SU-DHL-6 (cell line): ENCODE data around the gene GIPC3.

Experiments used
- H2AFZ ChIP-seq: fragments of 200-600 bp; sonication (generic); 2 replicates; pipeline ENCODE4 v1.6.1; 2014; ENCODE audit warnings: low read depth, mild to moderate bottlenecking, moderate library complexity, mixed read lengths, antibody characterized with exemption, low read length; ENCODE audit not compliant: severe bottlenecking
- H3F3A ChIP-seq: fragments of 200-600 bp; shearing (Covaris generic); 2 replicates; pipeline ENCODE4 v1.6.0; 2016; ENCODE audit warnings: antibody characterized with exemption, mild to moderate bottlenecking; ENCODE audit not compliant: insufficient read depth
- H3K27ac ChIP-seq: fragments of 200-600 bp; sonication (generic); 2 replicates; pipeline ENCODE4 v1.5.1; 2016; ENCODE audit warnings: low read depth, mild to moderate bottlenecking, low read length, moderate library complexity, mixed read lengths
- H3K27me3 ChIP-seq: fragments of 200-600 bp; sonication (generic), shearing (Covaris generic); 2 replicates; pipeline ENCODE4 v1.6.0; 2014; ENCODE audit warnings: mild to moderate bottlenecking, low read length
- H3K36me3 ChIP-seq: fragments of 200-600 bp; sonication (generic); 2 replicates; pipeline ENCODE4 v1.6.1; 2014; ENCODE audit warnings: mild to moderate bottlenecking, low read length, mixed read lengths
- H3K4me2 ChIP-seq: fragments of 300-600, 200-600 bp; shearing (Covaris generic), sonication (generic); 2 replicates; pipeline ENCODE4 v1.6.0; 2014; ENCODE audit warnings: low read length, low read depth, mild to moderate bottlenecking; ENCODE audit not compliant: poor library complexity, severe bottlenecking
- H3K4me3 ChIP-seq: fragments of 200-600 bp; sonication (generic); 2 replicates; pipeline ENCODE4 v1.5.1; 2014; ENCODE audit warnings: antibody characterized with exemption, low read length, mild to moderate bottlenecking, mixed read lengths; ENCODE audit not compliant: insufficient read depth, poor library complexity, severe bottlenecking
- H3K79me2 ChIP-seq: fragments of 200-600 bp; sonication (generic); 2 replicates; pipeline ENCODE4 v1.6.1; 2014; ENCODE audit warnings: mild to moderate bottlenecking, low read length, moderate library complexity; ENCODE audit not compliant: insufficient read depth
- H3K9ac ChIP-seq: fragments of 200-600 bp; sonication (generic); 2 replicates; pipeline ENCODE4 v1.7.0; 2014; ENCODE audit warnings: mild to moderate bottlenecking, low read length
- H3K9me2 ChIP-seq: fragments of 200-600 bp; sonication (generic); replicated peaks from 2 replicates; pipeline ENCODE4 v1.6.1; 2014; ENCODE audit warnings: low read length; ENCODE audit not compliant: insufficient read depth
- H3K9me3 ChIP-seq: fragments of 200-600 bp; sonication (generic); 2 replicates; pipeline ENCODE4 v1.6.1; 2014; ENCODE audit warnings: low read length, mixed read lengths; ENCODE audit not compliant: insufficient read depth
- H4K20me1 ChIP-seq: fragments of 200-600 bp; sonication (generic); 2 replicates; pipeline ENCODE4 v1.6.1; 2014; ENCODE audit warnings: low read depth, mild to moderate bottlenecking, antibody characterized with exemption, low read length, moderate library complexity, mixed read lengths
- EZH2phosphoT487 ChIP-seq: fragments of 200-600 bp; sonication (generic), shearing (Covaris generic); conservative IDR thresholded peaks from 2 replicates; pipeline ENCODE4 v1.6.1; 2018; ENCODE audit warnings: mild to moderate bottlenecking, antibody characterized with exemption, low read length, moderate library complexity, mixed read lengths
- TF ChIP-seq, protein P1 (sequence below): fragments of 200-600 bp; sonication (generic); IDR thresholded peaks from one replicate; pipeline ENCODE4 v1.5.1; 2017; ENCODE audit warnings: antibody characterized with exemption, mild to moderate bottlenecking, low read length, moderate library complexity; ENCODE audit not compliant: insufficient read depth, poor library complexity, severe bottlenecking

The GIPC3 gene

DNA sequence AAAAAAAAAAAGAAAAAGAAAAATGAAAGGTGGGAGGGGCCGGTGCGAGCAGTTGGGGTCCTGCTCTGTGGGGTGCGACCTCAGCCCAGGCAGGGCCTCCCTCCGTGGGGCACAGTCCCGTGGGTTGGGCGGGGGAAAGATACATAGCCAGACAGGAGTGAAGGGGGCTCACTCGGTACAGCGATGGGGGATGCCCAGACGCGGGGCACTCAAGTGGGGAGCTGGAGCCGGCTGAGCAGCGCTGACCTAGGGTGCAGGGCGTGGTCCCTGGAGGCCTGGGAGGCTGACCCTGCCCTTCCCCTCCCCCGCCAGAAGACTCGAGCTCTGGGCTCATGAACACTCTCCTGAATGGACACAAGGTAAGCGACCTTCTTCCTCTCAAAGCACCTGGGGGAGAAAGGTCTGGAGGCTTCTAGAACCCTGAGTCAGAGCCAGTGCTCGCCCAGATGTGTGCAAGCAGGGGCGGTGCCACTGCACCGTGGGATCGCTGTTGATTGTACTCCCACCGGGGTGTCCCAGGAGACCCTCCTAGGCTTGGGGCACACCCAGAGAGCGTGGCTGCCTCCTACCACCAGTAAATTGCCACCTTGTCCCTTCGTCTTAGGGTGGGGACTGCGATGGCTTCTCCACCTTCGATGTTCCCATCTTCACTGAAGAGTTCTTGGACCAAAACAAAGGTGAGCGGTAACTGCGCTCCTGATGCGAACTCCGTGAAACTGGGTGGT, 9.2 kb upstream of the GIPC3 start:
- no peaks in the 10 kb centered on the region for H4K20me1 ChIP-seq
- no peaks in the 10 kb centered on the region for H3K9me2 ChIP-seq
- no peak overlapping the region for H3K4me2 ChIP-seq
- TF ChIP-seq, protein P1, sequence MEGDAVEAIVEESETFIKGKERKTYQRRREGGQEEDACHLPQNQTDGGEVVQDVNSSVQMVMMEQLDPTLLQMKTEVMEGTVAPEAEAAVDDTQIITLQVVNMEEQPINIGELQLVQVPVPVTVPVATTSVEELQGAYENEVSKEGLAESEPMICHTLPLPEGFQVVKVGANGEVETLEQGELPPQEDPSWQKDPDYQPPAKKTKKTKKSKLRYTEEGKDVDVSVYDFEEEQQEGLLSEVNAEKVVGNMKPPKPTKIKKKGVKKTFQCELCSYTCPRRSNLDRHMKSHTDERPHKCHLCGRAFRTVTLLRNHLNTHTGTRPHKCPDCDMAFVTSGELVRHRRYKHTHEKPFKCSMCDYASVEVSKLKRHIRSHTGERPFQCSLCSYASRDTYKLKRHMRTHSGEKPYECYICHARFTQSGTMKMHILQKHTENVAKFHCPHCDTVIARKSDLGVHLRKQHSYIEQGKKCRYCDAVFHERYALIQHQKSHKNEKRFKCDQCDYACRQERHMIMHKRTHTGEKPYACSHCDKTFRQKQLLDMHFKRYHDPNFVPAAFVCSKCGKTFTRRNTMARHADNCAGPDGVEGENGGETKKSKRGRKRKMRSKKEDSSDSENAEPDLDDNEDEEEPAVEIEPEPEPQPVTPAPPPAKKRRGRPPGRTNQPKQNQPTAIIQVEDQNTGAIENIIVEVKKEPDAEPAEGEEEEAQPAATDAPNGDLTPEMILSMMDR, result no peak
- TF ChIP-seq EZH2phosphoT487, result no peak
- H3K9ac ChIP-seq, result no peak overlapping the region
- H3K79me2 ChIP-seq, result no peaks in the 10 kb centered on the region
- H3K27ac ChIP-seq, result no peak overlapping the region
- H3K9me3 ChIP-seq, result no peaks in the 10 kb centered on the region
- H2AFZ ChIP-seq, result no peak overlapping the region
- H3K36me3 ChIP-seq, result no peaks in the 10 kb centered on the region
- H3F3A ChIP-seq, result no peaks in the 10 kb centered on the region
- no peak overlapping the region for H3K4me3 ChIP-seq
- H3K27me3 ChIP-seq, result no peaks in the 10 kb centered on the region

DNA sequence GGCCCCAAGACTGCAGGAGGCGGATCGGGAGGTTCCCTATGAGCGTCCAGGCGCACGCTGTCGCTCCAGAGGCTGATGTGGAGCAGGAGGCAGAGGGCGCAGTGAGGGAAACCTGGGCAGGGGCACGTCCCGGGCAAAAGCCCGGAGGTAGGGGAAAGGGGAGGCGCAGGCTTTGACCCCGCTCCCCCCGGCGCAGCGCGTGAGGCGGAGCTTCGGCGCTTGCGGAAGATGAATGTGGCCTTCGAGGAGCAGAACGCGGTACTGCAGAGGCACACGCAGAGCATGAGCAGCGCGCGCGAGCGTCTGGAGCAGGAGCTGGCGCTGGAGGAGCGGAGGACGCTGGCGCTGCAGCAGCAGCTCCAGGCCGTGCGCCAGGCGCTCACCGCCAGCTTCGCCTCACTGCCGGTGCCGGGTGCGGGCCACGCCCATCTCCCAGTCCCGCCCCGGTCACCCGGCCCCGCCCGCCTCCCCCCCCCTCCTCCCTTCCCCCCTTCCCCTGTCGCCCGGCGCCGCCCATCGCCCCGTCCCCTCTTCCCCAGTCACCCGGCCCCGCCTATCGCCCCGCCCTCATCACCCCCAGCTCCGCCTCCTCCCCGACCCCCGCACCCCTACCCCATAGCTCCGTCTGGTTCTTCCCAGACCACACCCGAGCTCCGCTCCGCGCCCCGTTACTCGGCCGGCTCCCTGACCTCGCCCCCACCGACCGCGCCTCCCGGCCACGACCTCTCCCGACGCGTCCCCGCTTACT, 8.4 kb upstream of the GIPC3 start:
- Histone ChIP-seq H4K20me1 (no peaks in the 10 kb centered on the region), H3K4me2 (no peak overlapping the region), H3K79me2 (no peaks in the 10 kb centered on the region), H3K27ac (no peak overlapping the region), H3K27me3 (no peaks in the 10 kb centered on the region), H3F3A (no peaks in the 10 kb centered on the region), H3K36me3 (no peaks in the 10 kb centered on the region), H2AFZ (no peak overlapping the region), H3K4me3 (no peak overlapping the region), H3K9me3 (no peaks in the 10 kb centered on the region), H3K9ac (no peak overlapping the region), H3K9me2 (no peaks in the 10 kb centered on the region)
- TF ChIP-seq, protein P1, result no peak
- TF ChIP-seq EZH2phosphoT487, result no peak

DNA sequence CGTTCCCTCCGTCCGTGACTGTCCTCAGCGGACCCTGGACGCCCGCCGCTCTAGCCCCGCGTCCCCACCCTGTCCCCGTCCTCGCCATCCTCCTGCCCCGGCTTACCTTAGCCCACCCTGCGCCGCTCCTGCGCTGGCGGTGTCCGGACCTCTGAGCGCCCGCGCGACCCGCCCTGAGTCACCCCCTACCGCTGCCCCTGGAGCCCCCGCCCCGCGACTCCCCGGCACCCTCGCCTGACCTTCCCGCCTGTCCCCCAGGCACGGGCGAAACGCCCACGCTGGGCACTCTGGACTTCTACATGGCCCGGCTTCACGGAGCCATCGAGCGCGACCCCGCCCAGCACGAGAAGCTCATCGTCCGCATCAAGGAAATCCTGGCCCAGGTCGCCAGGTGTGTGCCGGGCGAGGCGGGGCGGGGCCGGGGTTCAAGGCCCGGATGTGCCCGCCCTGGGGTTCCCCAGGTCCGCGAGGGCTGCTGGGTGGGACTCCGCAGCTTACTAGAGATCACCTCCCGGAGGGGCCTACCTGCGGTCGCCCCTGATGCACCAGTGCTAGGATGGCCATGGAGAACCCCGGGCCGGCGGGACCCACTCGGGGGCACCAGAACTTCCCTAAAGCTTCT, 7.4 kb upstream of the GIPC3 start:
- Histone ChIP-seq H3F3A (no peaks in the 10 kb centered on the region), H3K9ac (no peak overlapping the region), H3K27me3 (no peaks in the 10 kb centered on the region), H3K9me3 (no peaks in the 10 kb centered on the region), H3K79me2 (no peaks in the 10 kb centered on the region), H3K36me3 (no peaks in the 10 kb centered on the region), H3K9me2 (no peaks in the 10 kb centered on the region), H3K27ac (no peak overlapping the region), H4K20me1 (no peaks in the 10 kb centered on the region), H3K4me2 (no peak overlapping the region), H2AFZ (no peak overlapping the region), H3K4me3 (no peak overlapping the region)
- TF ChIP-seq, protein P1, result no peak
